Measurements from ENCODE around the gene FSD1.
"Not testable (repeated sequence)": the region's sequence is repeated elsewhere in the genome, so short reads cannot be mapped to it uniquely, and the experiment has no call there.

FSD1 gene

GRCh38 chr19:4346020-4346383, 41.6 kb downstream of the FSD1 start:
- no peak for DNase-seq

GRCh38 chr19:4347521-4347920, 43.1 kb downstream of the FSD1 start:
- DNase-seq: no peak

GRCh38 chr19:4349225-4349624, 44.8 kb downstream of the FSD1 start:
- not testable (repeated sequence) for DNase-seq

GRCh38 chr19:4350111-4350510, 45.7 kb downstream of the FSD1 start:
- DNase-seq: no peak

GRCh38 chr19:4350726-4351125, 46.3 kb downstream of the FSD1 start:
- DNase-seq: no peak

- DNase-seq: peak; percentile 68 to 72
Observed at GRCh38 chr19:4352701-4353121, 48.3 kb downstream of the FSD1 start.

GRCh38 chr19:4354282-4354681, 49.9 kb downstream of the FSD1 start:
- no peak for DNase-seq

- no peak for DNase-seq
Observed at GRCh38 chr19:4354897-4355296, 50.5 kb downstream of the FSD1 start.

- DNase-seq: no peak
Observed at GRCh38 chr19:4357095-4357797, 52.8 kb downstream of the FSD1 start.

- DNase-seq: no peak
Observed at GRCh38 chr19:4357921-4358326, 53.5 kb downstream of the FSD1 start.

GRCh38 chr19:4358709-4359626, 54.6 kb downstream of the FSD1 start:
- no peak for DNase-seq

- DNase-seq: no peak
Observed at GRCh38 chr19:4359627-4360000, 55.2 kb downstream of the FSD1 start.

GRCh38 chr19:4360081-4360569, 55.7 kb downstream of the FSD1 start:
- no peak for DNase-seq

- no peak for DNase-seq
Observed at GRCh38 chr19:4360641-4361151, 56.3 kb downstream of the FSD1 start.

- DNase-seq: no peak
Observed at GRCh38 chr19:4361152-4362046, 57.0 kb downstream of the FSD1 start.

GRCh38 chr19:4362101-4362828, 57.9 kb downstream of the FSD1 start:
- DNase-seq: no peak

- no peak for DNase-seq
Observed at GRCh38 chr19:4362831-4363545, 58.6 kb downstream of the FSD1 start.

- no peak for DNase-seq
Observed at GRCh38 chr19:4363571-4364304, 59.3 kb downstream of the FSD1 start.

GRCh38 chr19:4365341-4365740, 60.9 kb downstream of the FSD1 start:
- DNase-seq: no peak

- DNase-seq: no peak
Observed at GRCh38 chr19:4365791-4366665, 61.6 kb downstream of the FSD1 start.

All from CD4-positive, alpha-beta T cell treated with Interleukin-4 for 1 hour (primary cell).